IMR-90 (cell line): ENCODE results near the gene COX4I1. TPM values are rescaled to one million over a fixed set of nuclear protein-coding genes. Genes with fewer than 3 reads are reported as not detected.
A peak's percentile ranks its signal among the peaks of the same experiment; 100 is the strongest.

Experiments
- ATAC-seq: fragments of 200-7000 bp; cut with Tn5 transposase; 2 replicates; pipeline ENCODE4 v1.9.1; 2020; ENCODE audit warnings: low read depth, mild to moderate bottlenecking, moderate library complexity
- BruUV-seq: library from RNA; stranded (reverse); fragments of 400-500 nt; replicated peaks from 2 replicates; lab custom pipeline; 2021; lab: Mats Ljungman, UMichigan
- CTCF ChIA-PET: fragments of 300-600 bp; formaldehyde crosslinking; extraction: SDS; loops from one replicate; lab custom pipeline; 2021; ENCODE audit warnings: antibody characterized with exemption; lab: Yijun Ruan, JAX
- POLR2A ChIA-PET: fragments of 300-600 bp; sonication (Branson Sonifier 250); formaldehyde crosslinking; loops from one replicate; lab custom pipeline; 2022; ENCODE audit warnings: antibody characterized with exemption; ENCODE audit not compliant: unreplicated experiment; lab: Charles Lee
- DNase-seq: peaks from one replicate; pipeline ENCODE4 v3.0.0; 2013
- H2AFZ ChIP-seq: replicated peaks from 2 replicates; pipeline ENCODE3; 2013; ENCODE audit warnings: low read length, mild to moderate bottlenecking; ENCODE audit not compliant: poor library complexity
- H2AK5ac ChIP-seq: 2 replicates; pipeline ENCODE4 v1.6.1; 2013; ENCODE audit warnings: low read depth, low read length, inconsistent platforms
- H2AK9ac ChIP-seq: replicated peaks from 2 replicates; pipeline ENCODE3; 2013; ENCODE audit warnings: mild to moderate bottlenecking, low read depth, low read length, moderate library complexity; ENCODE audit not compliant: poor library complexity
- H2BK120ac ChIP-seq: 2 replicates; pipeline ENCODE4 v1.6.1; 2013; ENCODE audit warnings: low read depth, low read length, inconsistent platforms
- H2BK15ac ChIP-seq: 3 replicates; pipeline ENCODE4 v1.6.1; 2013; ENCODE audit warnings: low read depth, low read length, inconsistent platforms
- H2BK20ac ChIP-seq: 2 replicates; pipeline ENCODE4 v1.6.1; 2013; ENCODE audit warnings: low read depth, mild to moderate bottlenecking, inconsistent platforms, low read length, moderate library complexity
- H2BK5ac ChIP-seq: 2 replicates; pipeline ENCODE4 v1.6.1; 2013; ENCODE audit warnings: mild to moderate bottlenecking, low read depth, low read length, inconsistent platforms; ENCODE audit not compliant: poor library complexity, severe bottlenecking
- H3K14ac ChIP-seq: replicated peaks from 2 replicates; pipeline ENCODE4 v1.6.1; 2013; ENCODE audit warnings: low read depth, low read length, inconsistent platforms
- H3K18ac ChIP-seq: 2 replicates; pipeline ENCODE4 v1.6.1; 2013; ENCODE audit warnings: low read depth, low read length, control low read depth
- H3K23ac ChIP-seq: 2 replicates; pipeline ENCODE4 v1.6.1; 2013; ENCODE audit warnings: low read depth, low read length, inconsistent platforms
- H3K27ac ChIP-seq: 2 replicates; pipeline ENCODE4 v1.5.1; 2013; ENCODE audit warnings: mild to moderate bottlenecking, control low read depth, low read length; ENCODE audit not compliant: insufficient read depth
- H3K27me3 ChIP-seq: 2 replicates; pipeline ENCODE4 v1.6.1; 2013; ENCODE audit warnings: low read length; ENCODE audit not compliant: control insufficient read depth, insufficient read depth
- H3K36me3 ChIP-seq: 2 replicates; pipeline ENCODE4 v1.6.1; 2013; ENCODE audit warnings: low read length, mixed read lengths; ENCODE audit not compliant: control insufficient read depth, insufficient read depth
- H3K4ac ChIP-seq: 2 replicates; pipeline ENCODE4 v1.6.1; 2013; ENCODE audit warnings: low read depth, low read length, inconsistent platforms
- H3K4me1 ChIP-seq: 2 replicates; pipeline ENCODE4 v1.6.1; 2013; ENCODE audit warnings: low read length, mixed read lengths; ENCODE audit not compliant: control insufficient read depth, insufficient read depth
- H3K4me2 ChIP-seq: 2 replicates; pipeline ENCODE4 v1.6.1; 2013; ENCODE audit warnings: low read depth, mild to moderate bottlenecking, control low read depth, low read length, moderate library complexity
- H3K4me3 ChIP-seq: 2 replicates; pipeline ENCODE4 v1.5.1; 2013; ENCODE audit warnings: low read depth, mild to moderate bottlenecking, control low read depth, low read length, moderate library complexity; ENCODE audit not compliant: insufficient read depth
- H3K56ac ChIP-seq: 2 replicates; pipeline ENCODE4 v1.6.1; 2013; ENCODE audit warnings: low read length, inconsistent platforms; ENCODE audit not compliant: insufficient read depth; ENCODE audit errors: extremely low read depth
- H3K79me1 ChIP-seq, 2 experiments: 2 replicates each; pipeline ENCODE4 v1.6.1; 2013; ENCODE audit warnings: low read length in 2 of 2, inconsistent platforms in 1 of 2, low read depth in 1 of 2
- H3K9ac ChIP-seq: 2 replicates; pipeline ENCODE4 v1.6.1; 2013; ENCODE audit warnings: low read depth, low read length, control low read depth
- H3K9me1 ChIP-seq: 2 replicates; pipeline ENCODE4 v1.6.1; 2013; ENCODE audit warnings: low read length, inconsistent platforms; ENCODE audit not compliant: insufficient read depth
- H3K9me3 ChIP-seq: 2 replicates; pipeline ENCODE4 v1.6.1; 2013; ENCODE audit warnings: low read length; ENCODE audit not compliant: control insufficient read depth, insufficient read depth
- H4K20me1 ChIP-seq: 2 replicates; pipeline ENCODE4 v1.6.1; 2013; ENCODE audit warnings: low read length, inconsistent platforms; ENCODE audit not compliant: insufficient read depth
- H4K5ac ChIP-seq: 2 replicates; pipeline ENCODE4 v1.6.1; 2013; ENCODE audit warnings: mild to moderate bottlenecking, low read depth, low read length, control low read depth
- H4K8ac ChIP-seq, 2 experiments: 2 replicates each; pipeline ENCODE4 v1.6.1; 2013; ENCODE audit warnings: low read depth in 2 of 2, low read length in 2 of 2, control low read depth in 1 of 2, inconsistent platforms in 1 of 2
- H4K91ac ChIP-seq: 2 replicates; pipeline ENCODE4 v1.6.1; 2013; ENCODE audit warnings: low read depth, low read length, inconsistent platforms; ENCODE audit not compliant: insufficient read depth
- BHLHE40 ChIP-seq: fragments of 150-350 bp; IDR thresholded peaks from 2 replicates; pipeline ENCODE4 v1.6.1; 2016; ENCODE audit warnings: mild to moderate bottlenecking, low read depth, low read length
- CEBPB ChIP-seq: IDR thresholded peaks from 2 replicates; pipeline ENCODE4 v1.6.1; 2012; ENCODE audit warnings: low read depth, low read length, improper control_type of control experiment
- CHD1 ChIP-seq: IDR thresholded peaks from 2 replicates; pipeline ENCODE4 v1.6.1; 2012; ENCODE audit warnings: low read depth, low read length, improper control_type of control experiment
- FOS ChIP-seq: fragments of 150-350 bp; IDR thresholded peaks from 2 replicates; pipeline ENCODE4 v1.6.1; 2016; ENCODE audit warnings: low read depth, low read length
- MAFK ChIP-seq: IDR thresholded peaks from 2 replicates; pipeline ENCODE4 v1.6.1; 2012; ENCODE audit warnings: low read depth, low read length, improper control_type of control experiment
- MAZ ChIP-seq: IDR thresholded peaks from 2 replicates; pipeline ENCODE4 v1.6.1; 2012; ENCODE audit warnings: low read depth, mild to moderate bottlenecking, low read length, improper control_type of control experiment, moderate library complexity, borderline replicate concordance
- MXI1 ChIP-seq: IDR thresholded peaks from 2 replicates; pipeline ENCODE4 v1.6.1; 2012; ENCODE audit warnings: low read depth, mild to moderate bottlenecking, low read length, moderate library complexity, borderline replicate concordance
- NFE2L2 ChIP-seq: fragments of 150-350 bp; IDR thresholded peaks from 2 replicates; pipeline ENCODE4 v1.6.1; 2016; ENCODE audit warnings: low read depth, mild to moderate bottlenecking, low read length
- POLR2A ChIP-seq: IDR thresholded peaks from 2 replicates; pipeline ENCODE4 v1.6.1; 2012; ENCODE audit warnings: mild to moderate bottlenecking, low read depth, low read length
- RAD21 ChIP-seq: IDR thresholded peaks from 2 replicates; pipeline ENCODE4 v1.6.1; 2012; ENCODE audit warnings: low read length, improper control_type of control experiment
- RCOR1 ChIP-seq: IDR thresholded peaks from 2 replicates; pipeline ENCODE4 v1.6.1; 2012; ENCODE audit warnings: mild to moderate bottlenecking, low read length, improper control_type of control experiment; ENCODE audit not compliant: insufficient replicate concordance
- RFX5 ChIP-seq: IDR thresholded peaks from 2 replicates; pipeline ENCODE4 v1.8.0; 2012; ENCODE audit warnings: low read depth, mild to moderate bottlenecking, low read length, moderate library complexity
- SMC3 ChIP-seq: fragments of 150-350 bp; IDR thresholded peaks from 2 replicates; pipeline ENCODE4 v1.6.1; 2016; ENCODE audit warnings: low read depth, mild to moderate bottlenecking, antibody characterized with exemption, low read length, moderate library complexity
- WGBS, 2 experiments: methylation state at CpG; one replicate each; pipeline versions ENCODE4 v1.1.5 to v1.1.7; 2013; ENCODE audit warnings: missing lambda C conversion rate in 2 of 2; ENCODE audit not compliant: insufficient read length in 1 of 2; ENCODE audit errors: extremely low coverage in 2 of 2; 5-methylcytosine and 5-hydroxymethylcytosine counted together
- dilution Hi-C: fragments of 300-500 bp; cut with HindIII; formaldehyde crosslinking; loops from one replicate; pipeline ENCODE4 v1.14.3; 2018; ENCODE audit warnings: low sequenced_read_pairs; ENCODE audit not compliant: unreplicated experiment
- in situ Hi-C: fragments of 300-500 bp; cut with MboI; formaldehyde crosslinking; loops from 3 replicates; pipeline ENCODE4 v1.14.3; 2019; ENCODE audit warnings: low sequenced_read_pairs, inconsistent platforms, mixed read lengths
- intact Hi-C: fragments of 100-400 bp; cut with micrococcal nuclease; formaldehyde crosslinking; loops from 2 replicates; pipeline ENCODE4 v1.10.0; 2022
- polyA plus RNA-seq, 3 experiments: library from polyadenylated mRNA; depleted of rRNA; stranded (reverse); fragments of >200 nt; gene quantifications; 2 replicates each; pipeline ENCODE4 v1.2.3, GENCODE V29; 2012; ENCODE audit warnings: low replicate concordance in 1 of 3
- total RNA-seq: library from RNA; depleted of rRNA; stranded (reverse); fragments of >200 nt; gene quantifications from 2 replicates; pipeline ENCODE4 v1.2.3, GENCODE V29; 2012
- TF ChIP-seq, protein P1 (sequence below): conservative IDR thresholded peaks from 2 replicates; pipeline ENCODE4 v1.5.1; 2012; ENCODE audit warnings: mild to moderate bottlenecking, low read depth, low read length, improper control_type of control experiment
- TF ChIP-seq, protein P2 (sequence below): fragments of 150-350 bp; IDR thresholded peaks from 2 replicates; pipeline ENCODE4 v1.6.1; 2017; ENCODE audit warnings: mild to moderate bottlenecking, antibody characterized with exemption, low read length, low read depth
- TF ChIP-seq, protein P3 (sequence below): fragments of 150-350 bp; IDR thresholded peaks from 2 replicates; pipeline ENCODE4 v1.6.1; 2016; ENCODE audit warnings: low read depth, mild to moderate bottlenecking, low read length, moderate library complexity, borderline replicate concordance

COX4I1 gene
- total and polyA plus RNA-seq, 2 of the 4 experiments (the other 2 are of a cell fraction): 397 to 700 TPM

DNA sequence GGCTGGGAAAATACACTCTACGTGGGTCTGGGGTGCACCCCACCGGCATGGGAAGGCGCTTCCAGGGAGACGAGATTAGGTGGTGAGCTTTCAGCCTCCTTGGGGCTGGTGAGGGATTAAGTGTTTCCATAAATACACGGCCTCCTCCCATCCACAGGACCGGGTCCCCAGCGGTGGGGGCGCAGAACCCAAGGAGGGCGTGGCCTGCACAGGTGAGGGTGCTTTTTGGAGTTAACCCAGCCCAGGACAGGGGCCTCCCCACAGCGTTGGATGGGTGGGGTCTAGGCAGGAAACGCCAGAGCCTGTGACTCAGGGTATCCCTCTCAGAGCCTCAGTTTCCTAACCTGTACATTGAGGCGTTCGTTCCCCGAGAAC, 49.7 kb upstream of the COX4I1 start:
- peaks cover 25% of the 10 kb centered on the region for H3K4me1 ChIP-seq
- dilution Hi-C loops (no loop called here), in situ Hi-C loops (no loop called here), intact Hi-C loops (loop anchor here (5.0 kb wide), 1 partner anchor 48 kb away; the partner anchor contains the start of genes COX4I1 and EMC8)
- peaks cover 10% of the 10 kb centered on the region for H3K9me1 ChIP-seq
- H3K23ac ChIP-seq: peak overlapping the region; percentile 70; the same call in 1 of the 2 replicates
- no TSS peak for BruUV-seq
- H3K56ac ChIP-seq: no peak overlapping the region
- H3K4me2 ChIP-seq: peak overlapping the region; percentile 71
- peak overlapping the region; percentile 34; the same call in 1 of the 2 replicates for H3K14ac ChIP-seq
- POLR2A ChIA-PET: no interaction called here
- peak overlapping the region; percentile 40; the same call in 1 of the 2 replicates for H2AK5ac ChIP-seq
- no peak overlapping the region; the same call in 2 of the 3 replicates for H2BK15ac ChIP-seq
- peak overlapping the region; percentile 54 to 83; a peak in 2 of 4 replicates for H4K8ac ChIP-seq
- DNase-seq (no peak), ATAC-seq (no peak)
- no peaks in the 10 kb centered on the region for H3K27me3 ChIP-seq
- H4K20me1 ChIP-seq: peaks cover 8% of the 10 kb centered on the region; the same call in 1 of the 2 replicates
- peak overlapping the region; percentile 92 for H2AFZ ChIP-seq
- peak overlapping the region; percentile 39; the same call in 1 of the 2 replicates for H4K5ac ChIP-seq
- no peak overlapping the region for H4K91ac ChIP-seq
- H3K36me3 ChIP-seq: no peaks in the 10 kb centered on the region
- H2BK120ac ChIP-seq: peak overlapping the region; percentile 10; the same call in 1 of the 2 replicates
- H2BK5ac ChIP-seq: no peak overlapping the region
- H3K4me3 ChIP-seq: peak overlapping the region; percentile 46
- WGBS, 2 experiments: no CpG with 5 or more reads among the region's 14 CpGs
- H3K18ac ChIP-seq: peak overlapping the region; percentile 36; the same call in 1 of the 2 replicates
- peak overlapping the region; percentile 81 for H2AK9ac ChIP-seq
- peak overlapping the region; percentile 66 for H3K9ac ChIP-seq
- no peaks in the 10 kb centered on the region for H3K9me3 ChIP-seq
- no peak overlapping the region for H2BK20ac ChIP-seq
- peak overlapping the region; percentile 58 for H3K4ac ChIP-seq
- CTCF ChIA-PET: no interaction called here
- peaks cover 19 to 28% of the 10 kb centered on the region in 2 experiments for H3K79me1 ChIP-seq
- TF ChIP-seq SMC3 (no peak), MXI1 (no peak), CEBPB (no peak), FOS (no peak), NFE2L2 (no peak), RAD21 (no peak), MAZ (no peak), RCOR1 (no peak), POLR2A (no peak), BHLHE40 (no peak), CHD1 (no peak), MAFK (no peak), RFX5 (no peak)
- TF ChIP-seq, protein P1, sequence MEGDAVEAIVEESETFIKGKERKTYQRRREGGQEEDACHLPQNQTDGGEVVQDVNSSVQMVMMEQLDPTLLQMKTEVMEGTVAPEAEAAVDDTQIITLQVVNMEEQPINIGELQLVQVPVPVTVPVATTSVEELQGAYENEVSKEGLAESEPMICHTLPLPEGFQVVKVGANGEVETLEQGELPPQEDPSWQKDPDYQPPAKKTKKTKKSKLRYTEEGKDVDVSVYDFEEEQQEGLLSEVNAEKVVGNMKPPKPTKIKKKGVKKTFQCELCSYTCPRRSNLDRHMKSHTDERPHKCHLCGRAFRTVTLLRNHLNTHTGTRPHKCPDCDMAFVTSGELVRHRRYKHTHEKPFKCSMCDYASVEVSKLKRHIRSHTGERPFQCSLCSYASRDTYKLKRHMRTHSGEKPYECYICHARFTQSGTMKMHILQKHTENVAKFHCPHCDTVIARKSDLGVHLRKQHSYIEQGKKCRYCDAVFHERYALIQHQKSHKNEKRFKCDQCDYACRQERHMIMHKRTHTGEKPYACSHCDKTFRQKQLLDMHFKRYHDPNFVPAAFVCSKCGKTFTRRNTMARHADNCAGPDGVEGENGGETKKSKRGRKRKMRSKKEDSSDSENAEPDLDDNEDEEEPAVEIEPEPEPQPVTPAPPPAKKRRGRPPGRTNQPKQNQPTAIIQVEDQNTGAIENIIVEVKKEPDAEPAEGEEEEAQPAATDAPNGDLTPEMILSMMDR: no peak
- TF ChIP-seq, protein P2, sequence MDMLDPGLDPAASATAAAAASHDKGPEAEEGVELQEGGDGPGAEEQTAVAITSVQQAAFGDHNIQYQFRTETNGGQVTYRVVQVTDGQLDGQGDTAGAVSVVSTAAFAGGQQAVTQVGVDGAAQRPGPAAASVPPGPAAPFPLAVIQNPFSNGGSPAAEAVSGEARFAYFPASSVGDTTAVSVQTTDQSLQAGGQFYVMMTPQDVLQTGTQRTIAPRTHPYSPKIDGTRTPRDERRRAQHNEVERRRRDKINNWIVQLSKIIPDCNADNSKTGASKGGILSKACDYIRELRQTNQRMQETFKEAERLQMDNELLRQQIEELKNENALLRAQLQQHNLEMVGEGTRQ: no peak
- TF ChIP-seq, protein P3, sequence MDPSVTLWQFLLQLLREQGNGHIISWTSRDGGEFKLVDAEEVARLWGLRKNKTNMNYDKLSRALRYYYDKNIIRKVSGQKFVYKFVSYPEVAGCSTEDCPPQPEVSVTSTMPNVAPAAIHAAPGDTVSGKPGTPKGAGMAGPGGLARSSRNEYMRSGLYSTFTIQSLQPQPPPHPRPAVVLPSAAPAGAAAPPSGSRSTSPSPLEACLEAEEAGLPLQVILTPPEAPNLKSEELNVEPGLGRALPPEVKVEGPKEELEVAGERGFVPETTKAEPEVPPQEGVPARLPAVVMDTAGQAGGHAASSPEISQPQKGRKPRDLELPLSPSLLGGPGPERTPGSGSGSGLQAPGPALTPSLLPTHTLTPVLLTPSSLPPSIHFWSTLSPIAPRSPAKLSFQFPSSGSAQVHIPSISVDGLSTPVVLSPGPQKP: no peak
- H3K27ac ChIP-seq: peak overlapping the region; percentile 25
